Gastroesophageal sphincter (tissue), 4 donors: Measurements from ENCODE around the gene MRPL42. TPM values are rescaled to one million over a fixed set of nuclear protein-coding genes. Genes with fewer than 3 reads are reported as not detected.

Source experiments
- ATAC-seq: fragments of 150-250 bp; one replicate; pipeline ENCODE4 v1.9.1; 2016; ENCODE audit warnings: mild to moderate bottlenecking, moderate library complexity
- H3K27ac ChIP-seq, 4 donors: fragments of 200-600 bp; sonication (generic) in 3 of 4; 1 replicate in 3 of 4; 2 replicates in 1 of 4; pipeline ENCODE4 v1.5.1; 2016 to 2019
- H3K27me3 ChIP-seq: fragments of 200-600 bp; sonication (generic); one replicate; pipeline ENCODE4 v1.5.1; 2019
- H3K36me3 ChIP-seq, 2 donors: fragments of 200-600 bp; sonication (generic); one replicate each; pipeline ENCODE4 v1.5.1; 2019; ENCODE audit warnings: control low read depth in 1 of 2
- H3K4me1 ChIP-seq, 3 donors: fragments of 200-600 bp; sonication (generic); 1 replicate in 2 of 3; 2 replicates in 1 of 3; pipeline ENCODE4 v1.5.1; 2016 to 2019; ENCODE audit warnings: control low read depth in 2 of 3
- H3K4me3 ChIP-seq, 2 donors: fragments of 200-600 bp; sonication (generic); one replicate each; pipeline ENCODE4 v1.5.1; 2019; ENCODE audit warnings: mild to moderate bottlenecking in 1 of 2, moderate library complexity in 1 of 2
- H3K9me3 ChIP-seq, 3 donors: fragments of 200-600 bp; sonication (generic); one replicate each; pipeline ENCODE4 v1.5.1; 2017 to 2019; ENCODE audit warnings: control low read depth in 2 of 3
- CTCF ChIP-seq, 4 experiments: fragments of 200-600 bp in 2 of 4; fragments of 450-650 bp in 2 of 4; sonication (generic) in 1 of 4; IDR thresholded peaks; one replicate each; pipeline ENCODE4 v1.5.1; 2017 to 2019; ENCODE audit warnings: antibody characterized with exemption in 4 of 4, mild to moderate bottlenecking in 2 of 4, moderate library complexity in 2 of 4
- EP300 ChIP-seq: sonication (generic); formaldehyde crosslinking; IDR thresholded peaks from one replicate; pipeline ENCODE4 v1.6.1; 2017; ENCODE audit warnings: antibody characterized with exemption, mild to moderate bottlenecking
- POLR2A ChIP-seq, 2 donors: fragments of 450-650 bp; IDR thresholded peaks; one replicate each; pipeline ENCODE4 v1.6.1; 2017; ENCODE audit warnings: antibody characterized with exemption in 2 of 2, mild to moderate bottlenecking in 2 of 2, moderate library complexity in 1 of 2
- POLR2AphosphoS5 ChIP-seq: sonication (generic); formaldehyde crosslinking; IDR thresholded peaks from one replicate; pipeline ENCODE4 v1.6.1; 2017; ENCODE audit warnings: antibody characterized with exemption
- WGBS, 2 donors: methylation state at CpG; one replicate each; pipeline ENCODE4 v1.1.5; 2018; ENCODE audit warnings: low coverage in 1 of 2; 5-methylcytosine and 5-hydroxymethylcytosine counted together
- total RNA-seq, 4 donors: library from RNA; depleted of rRNA; stranded (reverse); fragments of >200 nt; gene quantifications; one replicate each; pipeline ENCODE4 v1.1.0, GENCODE V29; 2016

Gene MRPL42
- total RNA-seq, 4 donors from 2014 or later, result 40.3 to 52.9 (median 46.2) TPM

- WGBS, 2 donors, result 19 to 20% methylated on average over 12 of the region's 12 CpGs
- H3K27ac ChIP-seq, result peak overlapping the region in 1 of 4 donors; percentile 96
- H3K9me3 ChIP-seq, result no peaks in the 10 kb centered on the region
- no peak for ATAC-seq
- H3K27me3 ChIP-seq, result no peaks in the 10 kb centered on the region
- peaks cover 0 to 68% (median 11%) of the 10 kb centered on the region in 3 donors for H3K4me1 ChIP-seq
- H3K36me3 ChIP-seq, result no peaks in the 10 kb centered on the region
- no peak for TF ChIP-seq EP300
- TF ChIP-seq POLR2A (IDR thresholded peaks at IDR 0.05), result no peak
- TF ChIP-seq POLR2AphosphoS5, result no peak
- TF ChIP-seq CTCF (IDR thresholded peaks at IDR 0.05), result no peak
- H3K4me3 ChIP-seq, result peak overlapping the region; percentile 96 to 97
Measured at GRCh38 chr12:93440043-93440835, 27.1 kb upstream of the MRPL42 start.

GRCh38 chr12:93441081-93441616 lies 26.2 kb upstream of the MRPL42 start:
- H3K27ac ChIP-seq, result peak overlapping the region; percentile 89 to 98 (median 95)
- H3K4me3 ChIP-seq, result peak overlapping the region; percentile 96 to 97
- no peaks in the 10 kb centered on the region for H3K9me3 ChIP-seq
- no peaks in the 10 kb centered on the region for H3K36me3 ChIP-seq
- H3K4me1 ChIP-seq, result peaks cover 0 to 59% (median 11%) of the 10 kb centered on the region in 3 donors
- WGBS, 2 donors, result 0 to 1% methylated on average over 2 to 15 of the region's 55 CpGs
- H3K27me3 ChIP-seq, result no peaks in the 10 kb centered on the region
- TF ChIP-seq EP300, result no peak
- ATAC-seq, result no peak

- ATAC-seq, result peak; percentile 97
- Histone ChIP-seq H3K9me3 (no peaks in the 10 kb centered on the region), H3K4me1 (peaks cover 0 to 52% (median 11%) of the 10 kb centered on the region in 3 donors), H3K27me3 (no peaks in the 10 kb centered on the region), H3K27ac (peak within 1 kb of the TSS; percentile 89 to 98 (median 95)), H3K36me3 (no peaks in the 10 kb centered on the region), H3K4me3 (peak within 1 kb of the TSS; percentile 96 to 97)
- TF ChIP-seq POLR2AphosphoS5 (peak; percentile 74), CTCF (IDR thresholded peaks at IDR 0.05) (peak in 2 of 4 experiments; percentile 7 to 11), POLR2A (IDR thresholded peaks at IDR 0.05) (peak; percentile 68 to 69), EP300 (no peak)
- 0 to 1% methylated on average over 10 to 33 of the region's 105 CpGs for WGBS, 2 donors
Measured at GRCh38 chr12:93441617-93442410, 25.5 kb upstream of the MRPL42 start, which contains the start of gene UBE2N. UBE2N (minus strand) TSS chr12:93441947; CDS start chr12:93441884, 63 bp downstream.

- Histone ChIP-seq H3K36me3 (no peaks in the 10 kb centered on the region), H3K27me3 (no peaks in the 10 kb centered on the region), H3K4me1 (peaks cover 0 to 43% (median 11%) of the 10 kb centered on the region in 3 donors), H3K4me3 (peak overlapping the region; percentile 96 to 97), H3K9me3 (no peaks in the 10 kb centered on the region), H3K27ac (peak overlapping the region; percentile 89 to 98 (median 95))
- no peak for TF ChIP-seq CTCF (IDR thresholded peaks at IDR 0.05)
- TF ChIP-seq EP300, result no peak
- TF ChIP-seq POLR2A (IDR thresholded peaks at IDR 0.05), result no peak
- no peak for TF ChIP-seq POLR2AphosphoS5
- ATAC-seq, result no peak
- WGBS, 2 donors, result 3 to 9% methylated on average over 11 to 14 of the region's 19 CpGs
Measured at GRCh38 chr12:93442411-93443340, 24.6 kb upstream of the MRPL42 start.
